Neuronal stem cell (in vitro differentiated cells): Measurements from ENCODE around the gene SNX4.

ENCODE experiments used
- DNase-seq: peaks from one replicate; pipeline ENCODE4 v3.0.0-alpha.2; 2013; ENCODE audit warnings: low spot score
- H2AFZ ChIP-seq: one replicate; pipeline ENCODE4 v1.6.1; 2013; ENCODE audit warnings: mild to moderate bottlenecking, low read length, inconsistent platforms
- H2AK5ac ChIP-seq: 2 replicates; pipeline ENCODE4 v1.6.1; 2013; ENCODE audit warnings: low read depth, mild to moderate bottlenecking, inconsistent platforms, low read length, moderate library complexity, mixed read lengths
- H2BK120ac ChIP-seq: 2 replicates; pipeline ENCODE4 v1.6.1; 2013; ENCODE audit warnings: low read depth, mild to moderate bottlenecking, inconsistent platforms, low read length, moderate library complexity, mixed read lengths
- H2BK12ac ChIP-seq: one replicate; pipeline ENCODE4 v1.6.1; 2013; ENCODE audit warnings: low read length, inconsistent platforms
- H2BK15ac ChIP-seq: 2 replicates; pipeline ENCODE4 v1.6.1; 2013; ENCODE audit warnings: mild to moderate bottlenecking, low read length, inconsistent platforms, mixed read lengths
- H2BK5ac ChIP-seq: one replicate; pipeline ENCODE4 v1.6.1; 2013; ENCODE audit warnings: inconsistent platforms, mild to moderate bottlenecking, low read length, moderate library complexity
- H3K14ac ChIP-seq: one replicate; pipeline ENCODE4 v1.6.1; 2013; ENCODE audit warnings: low read length, inconsistent platforms
- H3K18ac ChIP-seq: 2 replicates; pipeline ENCODE4 v1.6.1; 2013; ENCODE audit warnings: low read length, inconsistent platforms
- H3K23ac ChIP-seq: 2 replicates; pipeline ENCODE4 v1.6.1; 2013; ENCODE audit warnings: low read depth, mild to moderate bottlenecking, mixed read lengths, low read length, inconsistent platforms; ENCODE audit not compliant: poor library complexity
- H3K27ac ChIP-seq: replicated peaks from 3 replicates; pipeline ENCODE4 v1.5.1; 2013; ENCODE audit warnings: low read length, inconsistent platforms
- H3K27me3 ChIP-seq, 3 experiments: 2 replicates each; pipeline ENCODE4 v1.6.1; 2013; ENCODE audit warnings: low read length in 3 of 3, mild to moderate bottlenecking in 2 of 3, inconsistent platforms in 1 of 3, low read depth in 1 of 3, mixed read lengths in 1 of 3, moderate library complexity in 1 of 3; ENCODE audit not compliant: control insufficient read depth in 3 of 3, insufficient read depth in 3 of 3
- H3K36me3 ChIP-seq, 2 donors: replicated peaks in 1 of 2; 2 replicates each; pipeline ENCODE4 v1.6.1; 2013; ENCODE audit warnings: low read length in 2 of 2; ENCODE audit not compliant: control insufficient read depth in 2 of 2, insufficient read depth in 2 of 2
- H3K4ac ChIP-seq: 2 replicates; pipeline ENCODE4 v1.6.1; 2013; ENCODE audit warnings: inconsistent platforms, mild to moderate bottlenecking, low read length, moderate library complexity
- H3K4me1 ChIP-seq, 2 donors: 1 replicate in 1 of 2; 2 replicates in 1 of 2; pipeline ENCODE4 v1.6.1; 2013; ENCODE audit warnings: low read length in 2 of 2, low read depth in 1 of 2; ENCODE audit not compliant: control insufficient read depth in 2 of 2, insufficient read depth in 1 of 2
- H3K4me2 ChIP-seq: one replicate; pipeline ENCODE4 v1.6.1; 2013; ENCODE audit warnings: mild to moderate bottlenecking, low read length, inconsistent platforms; ENCODE audit not compliant: insufficient read depth, poor library complexity, severe bottlenecking
- H3K4me3 ChIP-seq, 2 donors: 2 replicates each; pipeline ENCODE4 v1.5.1; 2013; ENCODE audit warnings: low read length in 2 of 2, mild to moderate bottlenecking in 2 of 2, inconsistent platforms in 1 of 2, moderate library complexity in 1 of 2
- H3K79me1 ChIP-seq: one replicate; pipeline ENCODE4 v1.6.1; 2013; ENCODE audit warnings: low read depth, mild to moderate bottlenecking, inconsistent platforms, low read length, moderate library complexity
- H3K9ac ChIP-seq: one replicate; pipeline ENCODE4 v1.6.1; 2013; ENCODE audit warnings: mild to moderate bottlenecking, low read depth, low read length, inconsistent platforms; ENCODE audit not compliant: poor library complexity
- H3K9me3 ChIP-seq, 2 donors: replicated peaks in 1 of 2; 2 replicates each; pipeline versions ENCODE3 to v1.6.1; 2013; ENCODE audit warnings: low read length in 2 of 2, mild to moderate bottlenecking in 2 of 2, inconsistent platforms in 1 of 2, low read depth in 1 of 2, mixed read lengths in 1 of 2, moderate library complexity in 1 of 2; ENCODE audit not compliant: control insufficient read depth in 2 of 2, insufficient read depth in 1 of 2
- H4K8ac ChIP-seq: one replicate; pipeline ENCODE4 v1.6.1; 2013; ENCODE audit warnings: low read depth, mild to moderate bottlenecking, inconsistent platforms, low read length, moderate library complexity
- H4K91ac ChIP-seq: one replicate; pipeline ENCODE4 v1.6.1; 2013; ENCODE audit warnings: low read length, low read depth, mild to moderate bottlenecking, inconsistent platforms; ENCODE audit not compliant: poor library complexity
- WGBS, 2 donors: extraction: QIAGEN DNeasy Blood & Tissue Kit; methylation state at CpG; one replicate each; pipeline ENCODE4 v1.1.7; 2013; ENCODE audit warnings: missing lambda C conversion rate in 2 of 2, mixed read lengths in 1 of 2; ENCODE audit not compliant: insufficient read length in 2 of 2, insufficient replicate concordance in 1 of 2; ENCODE audit errors: extremely low coverage in 2 of 2; 5-methylcytosine and 5-hydroxymethylcytosine counted together

Gene SNX4

GRCh38 chr3:125433611-125434041 is 86.4 kb downstream of the SNX4 start:
- H2AK5ac ChIP-seq: no peak overlapping the region
- H3K36me3 ChIP-seq: no peaks in the 10 kb centered on the region
- H2AFZ ChIP-seq: no peak overlapping the region
- H3K4ac ChIP-seq: no peak overlapping the region
- H2BK5ac ChIP-seq: no peak overlapping the region
- H3K23ac ChIP-seq: no peak overlapping the region
- H3K27ac ChIP-seq: no peak overlapping the region
- H4K91ac ChIP-seq: no peak overlapping the region
- no peak overlapping the region for H2BK12ac ChIP-seq
- H4K8ac ChIP-seq: no peak overlapping the region
- H2BK15ac ChIP-seq: no peak overlapping the region
- no peak overlapping the region for H3K18ac ChIP-seq
- H3K9me3 ChIP-seq: peaks cover 0 to 3% of the 10 kb centered on the region in 2 donors
- no peak overlapping the region for H3K4me2 ChIP-seq
- H2BK120ac ChIP-seq: no peak overlapping the region
- WGBS, 2 donors: no CpG with 5 or more reads among the region's 6 CpGs
- H3K14ac ChIP-seq: no peak overlapping the region
- no peak overlapping the region for H3K9ac ChIP-seq
- peaks cover 0 to 3% (median 0%) of the 10 kb centered on the region in 3 experiments for H3K27me3 ChIP-seq
- no peak for DNase-seq
- H3K4me3 ChIP-seq: no peak overlapping the region
- H3K79me1 ChIP-seq: no peaks in the 10 kb centered on the region
- peaks cover 0 to 1% of the 10 kb centered on the region in 2 donors for H3K4me1 ChIP-seq

DNA sequence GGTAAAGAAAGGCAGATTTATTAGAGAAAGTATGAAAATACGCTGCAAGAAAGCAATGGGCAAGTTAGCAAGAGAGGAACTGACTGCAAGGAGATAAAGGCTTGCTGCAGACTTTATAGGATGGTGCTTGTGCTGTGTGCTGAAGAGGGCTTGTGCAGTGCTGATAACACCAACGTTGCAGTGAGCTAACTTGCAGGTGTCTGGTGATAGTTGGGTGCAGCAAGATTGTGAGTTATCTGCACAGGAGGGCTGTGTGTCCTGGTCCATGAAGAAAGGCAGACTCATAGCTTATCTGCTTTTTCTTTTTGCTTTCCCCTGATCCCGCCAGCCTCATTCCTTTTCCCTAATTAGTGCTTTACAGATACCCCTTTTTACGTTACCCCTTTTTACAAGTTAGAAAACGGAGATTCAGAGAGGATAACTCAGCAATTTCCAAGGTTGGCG is 86.9 kb downstream of the SNX4 start:
- H3K9me3 ChIP-seq: peaks cover 0 to 3% of the 10 kb centered on the region in 2 donors
- no peak overlapping the region for H2BK12ac ChIP-seq
- H3K4me1 ChIP-seq: peaks cover 0 to 1% of the 10 kb centered on the region in 2 donors
- H2BK5ac ChIP-seq: no peak overlapping the region
- H3K36me3 ChIP-seq: no peaks in the 10 kb centered on the region
- no peak overlapping the region for H3K18ac ChIP-seq
- no peak overlapping the region for H3K9ac ChIP-seq
- H3K4me2 ChIP-seq: no peak overlapping the region
- DNase-seq: no peak
- H2AK5ac ChIP-seq: no peak overlapping the region
- no peak overlapping the region for H3K14ac ChIP-seq
- no peak overlapping the region for H2BK15ac ChIP-seq
- no CpG with 5 or more reads among the region's 6 CpGs for WGBS, 2 donors
- H3K79me1 ChIP-seq: no peaks in the 10 kb centered on the region
- H3K4me3 ChIP-seq: no peak overlapping the region
- no peak overlapping the region for H4K8ac ChIP-seq
- no peak overlapping the region for H3K27ac ChIP-seq
- H3K23ac ChIP-seq: no peak overlapping the region
- no peak overlapping the region for H2AFZ ChIP-seq
- H3K27me3 ChIP-seq: peaks cover 0 to 3% (median 0%) of the 10 kb centered on the region in 3 experiments
- no peak overlapping the region for H4K91ac ChIP-seq
- no peak overlapping the region for H3K4ac ChIP-seq
- H2BK120ac ChIP-seq: no peak overlapping the region

GRCh38 chr3:125431912-125432790 is 87.9 kb downstream of the SNX4 start:
- Histone ChIP-seq H2BK120ac (no peak overlapping the region), H3K4me2 (no peak overlapping the region), H3K79me1 (no peaks in the 10 kb centered on the region), H3K9ac (no peak overlapping the region), H2BK12ac (no peak overlapping the region), H2BK15ac (no peak overlapping the region), H2BK5ac (no peak overlapping the region), H3K4me3 (no peak overlapping the region), H2AFZ (no peak overlapping the region), H3K27ac (no peak overlapping the region), H4K91ac (no peak overlapping the region), H3K23ac (no peak overlapping the region), H3K14ac (no peak overlapping the region), H3K36me3 (no peaks in the 10 kb centered on the region), H4K8ac (no peak overlapping the region), H3K27me3 (peaks cover 0 to 3% (median 0%) of the 10 kb centered on the region in 3 experiments), H3K4me1 (peaks cover 0 to 1% of the 10 kb centered on the region in 2 donors), H3K4ac (no peak overlapping the region), H2AK5ac (no peak overlapping the region), H3K18ac (no peak overlapping the region), H3K9me3 (peaks cover 0 to 3% of the 10 kb centered on the region in 2 donors)
- no CpG with 5 or more reads among the region's 5 CpGs for WGBS, 2 donors
- DNase-seq: no peak

DNA sequence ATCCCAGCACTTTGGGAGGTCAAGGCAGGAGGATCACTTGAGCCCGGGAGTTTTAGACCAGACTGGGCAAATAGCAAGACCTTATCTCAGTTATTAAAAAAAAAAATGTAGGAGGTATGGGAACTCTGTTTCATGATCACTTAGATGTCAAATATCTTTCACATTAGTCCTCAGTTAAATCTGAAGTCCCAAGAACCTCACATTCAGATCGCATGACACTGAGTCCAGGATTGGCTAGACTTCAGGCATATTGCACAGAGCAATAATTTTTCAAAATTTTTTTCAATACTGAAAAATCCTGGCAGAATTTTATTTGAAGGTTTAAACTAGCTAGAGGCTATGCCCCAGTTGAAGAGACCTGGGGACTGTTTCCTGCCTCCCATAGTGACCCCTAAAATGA is 88.6 kb downstream of the SNX4 start:
- Histone ChIP-seq H2BK15ac (no peak overlapping the region), H3K27ac (no peak overlapping the region), H3K79me1 (no peaks in the 10 kb centered on the region), H4K91ac (no peak overlapping the region), H3K4ac (no peak overlapping the region), H3K4me1 (no peaks in the 10 kb centered on the region), H3K4me3 (no peak overlapping the region), H2BK12ac (no peak overlapping the region), H3K9ac (no peak overlapping the region), H3K36me3 (no peaks in the 10 kb centered on the region), H2BK5ac (no peak overlapping the region), H4K8ac (no peak overlapping the region), H2AK5ac (no peak overlapping the region), H2AFZ (no peak overlapping the region), H3K4me2 (no peak overlapping the region), H3K9me3 (peaks cover 0 to 3% of the 10 kb centered on the region in 2 donors), H3K27me3 (peaks cover 0 to 3% (median 0%) of the 10 kb centered on the region in 3 experiments), H3K18ac (no peak overlapping the region), H2BK120ac (no peak overlapping the region), H3K14ac (no peak overlapping the region), H3K23ac (no peak overlapping the region)
- whole genome bisulfite sequencing, 2 donors: no CpG with 5 or more reads among the region's 2 CpGs
- no peak for DNase-seq
